Measurements from ENCODE around the gene KIF26B.

Gene KIF26B

DNA sequence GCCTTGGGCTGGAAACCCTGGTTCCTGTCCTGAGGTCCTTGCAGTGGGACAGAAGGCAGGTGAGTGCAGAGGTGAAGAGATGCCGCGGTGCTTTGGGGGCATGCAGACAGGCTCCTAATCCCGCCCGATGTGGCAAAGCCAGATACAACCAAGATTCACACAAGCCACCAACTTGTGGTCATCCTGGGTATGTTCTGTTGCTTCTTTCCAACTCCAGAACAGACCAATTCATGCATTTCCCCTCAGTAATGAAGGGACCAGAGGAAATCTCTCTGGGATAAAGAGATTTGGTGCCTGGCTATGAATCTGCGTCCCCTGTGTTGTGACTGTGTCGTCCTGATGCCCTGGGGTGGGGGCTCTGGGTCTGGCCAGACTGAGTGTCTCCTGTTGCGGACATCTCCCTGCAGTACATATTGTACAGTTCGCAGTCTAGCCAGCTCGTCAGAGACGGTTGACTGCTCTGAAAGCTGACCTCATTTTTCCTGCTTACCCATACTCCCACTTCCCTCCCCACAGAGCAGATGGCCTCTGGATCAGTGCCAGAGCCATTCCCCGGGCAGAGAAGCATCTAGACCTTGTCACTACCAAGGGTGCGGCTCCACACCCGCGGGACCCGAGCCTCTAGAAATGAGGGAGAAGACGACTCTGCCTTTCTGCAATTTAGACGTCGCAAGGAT lies 216.3 kb downstream of the KIF26B start:
- TF ChIP-seq, protein P1, sequence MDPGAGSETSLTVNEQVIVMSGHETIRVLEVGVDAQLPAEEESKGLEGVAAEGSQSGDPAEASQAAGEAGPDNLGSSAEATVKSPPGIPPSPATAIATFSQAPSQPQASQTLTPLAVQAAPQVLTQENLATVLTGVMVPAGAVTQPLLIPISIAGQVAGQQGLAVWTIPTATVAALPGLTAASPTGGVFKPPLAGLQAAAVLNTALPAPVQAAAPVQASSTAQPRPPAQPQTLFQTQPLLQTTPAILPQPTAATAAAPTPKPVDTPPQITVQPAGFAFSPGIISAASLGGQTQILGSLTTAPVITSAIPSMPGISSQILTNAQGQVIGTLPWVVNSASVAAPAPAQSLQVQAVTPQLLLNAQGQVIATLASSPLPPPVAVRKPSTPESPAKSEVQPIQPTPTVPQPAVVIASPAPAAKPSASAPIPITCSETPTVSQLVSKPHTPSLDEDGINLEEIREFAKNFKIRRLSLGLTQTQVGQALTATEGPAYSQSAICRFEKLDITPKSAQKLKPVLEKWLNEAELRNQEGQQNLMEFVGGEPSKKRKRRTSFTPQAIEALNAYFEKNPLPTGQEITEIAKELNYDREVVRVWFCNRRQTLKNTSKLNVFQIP (CRISPR knock-in tag; IDR thresholded peaks at IDR 0.05; ENCODE audit: borderline replicate concordance, low read depth) = no peak
- TF ChIP-seq SNAI2 (CRISPR knock-in tag; IDR thresholded peaks at IDR 0.05) (no peak), ZFP3 (CRISPR knock-in tag; IDR thresholded peaks at IDR 0.05) (no peak), ZC3H10 (CRISPR knock-in tag; IDR thresholded peaks at IDR 0.05) (no peak), ZFP30 (CRISPR knock-in tag; IDR thresholded peaks at IDR 0.05) (no peak), ARNTL (CRISPR knock-in tag; IDR thresholded peaks at IDR 0.05; ENCODE audit: borderline replicate concordance, low read depth) (no peak), ESRRG (CRISPR knock-in tag; IDR thresholded peaks at IDR 0.05) (no peak), PPARA (CRISPR knock-in tag; IDR thresholded peaks at IDR 0.05; ENCODE audit: borderline replicate concordance) (no peak), ISL1 (CRISPR knock-in tag; IDR thresholded peaks at IDR 0.05) (no peak), OSR1 (CRISPR knock-in tag; IDR thresholded peaks at IDR 0.05) (no peak), ZNF8 (CRISPR knock-in tag; IDR thresholded peaks at IDR 0.05) (no peak), CSRNP3 (CRISPR knock-in tag; IDR thresholded peaks at IDR 0.05) (no peak), GLIS3 (CRISPR knock-in tag; IDR thresholded peaks at IDR 0.05) (no peak), CREB5 (CRISPR knock-in tag; IDR thresholded peaks at IDR 0.05; ENCODE audit: low read depth) (no peak)
- TF ChIP-seq, protein P2, sequence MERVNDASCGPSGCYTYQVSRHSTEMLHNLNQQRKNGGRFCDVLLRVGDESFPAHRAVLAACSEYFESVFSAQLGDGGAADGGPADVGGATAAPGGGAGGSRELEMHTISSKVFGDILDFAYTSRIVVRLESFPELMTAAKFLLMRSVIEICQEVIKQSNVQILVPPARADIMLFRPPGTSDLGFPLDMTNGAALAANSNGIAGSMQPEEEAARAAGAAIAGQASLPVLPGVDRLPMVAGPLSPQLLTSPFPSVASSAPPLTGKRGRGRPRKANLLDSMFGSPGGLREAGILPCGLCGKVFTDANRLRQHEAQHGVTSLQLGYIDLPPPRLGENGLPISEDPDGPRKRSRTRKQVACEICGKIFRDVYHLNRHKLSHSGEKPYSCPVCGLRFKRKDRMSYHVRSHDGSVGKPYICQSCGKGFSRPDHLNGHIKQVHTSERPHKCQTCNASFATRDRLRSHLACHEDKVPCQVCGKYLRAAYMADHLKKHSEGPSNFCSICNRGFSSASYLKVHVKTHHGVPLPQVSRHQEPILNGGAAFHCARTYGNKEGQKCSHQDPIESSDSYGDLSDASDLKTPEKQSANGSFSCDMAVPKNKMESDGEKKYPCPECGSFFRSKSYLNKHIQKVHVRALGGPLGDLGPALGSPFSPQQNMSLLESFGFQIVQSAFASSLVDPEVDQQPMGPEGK (CRISPR knock-in tag; IDR thresholded peaks at IDR 0.05; ENCODE audit: borderline replicate concordance) = no peak
- no peak for ATAC-seq

DNA sequence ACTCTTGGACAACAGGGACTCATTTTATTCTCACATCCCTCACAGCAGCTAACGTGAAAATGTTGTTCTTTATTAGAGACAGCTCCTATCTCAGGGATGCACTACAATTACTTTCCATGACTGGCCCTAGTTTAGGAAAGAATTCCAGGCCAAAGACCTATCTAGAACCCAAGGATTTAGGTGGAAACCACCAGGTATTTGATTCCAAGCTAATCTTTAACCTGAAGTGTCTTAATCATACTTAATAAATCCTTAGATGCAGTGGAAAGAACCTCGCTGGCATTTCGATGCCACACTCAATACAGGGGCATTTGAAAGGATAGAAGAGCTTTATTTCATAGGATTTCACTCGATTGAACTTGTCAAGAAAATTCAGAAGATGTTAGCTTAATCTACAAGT lies 218.3 kb downstream of the KIF26B start:
- ATAC-seq = no peak
- TF ChIP-seq PPARA (CRISPR knock-in tag; IDR thresholded peaks at IDR 0.05; ENCODE audit: borderline replicate concordance) (no peak), ARNTL (CRISPR knock-in tag; IDR thresholded peaks at IDR 0.05; ENCODE audit: borderline replicate concordance, low read depth) (no peak), GLIS3 (CRISPR knock-in tag; IDR thresholded peaks at IDR 0.05) (no peak), ZNF8 (CRISPR knock-in tag; IDR thresholded peaks at IDR 0.05) (no peak), BACH2 (CRISPR knock-in tag; IDR thresholded peaks at IDR 0.05; ENCODE audit: borderline replicate concordance) (no peak), TOX (CRISPR knock-in tag; IDR thresholded peaks at IDR 0.05; ENCODE audit: borderline replicate concordance) (no peak), TCF4 (CRISPR knock-in tag; IDR thresholded peaks at IDR 0.05; ENCODE audit: borderline replicate concordance) (no peak), ZFP30 (CRISPR knock-in tag; IDR thresholded peaks at IDR 0.05) (no peak), CSRNP3 (CRISPR knock-in tag; IDR thresholded peaks at IDR 0.05) (no peak), RARB (CRISPR knock-in tag; IDR thresholded peaks at IDR 0.05) (no peak), OSR1 (CRISPR knock-in tag; IDR thresholded peaks at IDR 0.05) (no peak), CREB5 (CRISPR knock-in tag; IDR thresholded peaks at IDR 0.05; ENCODE audit: low read depth) (no peak)
- TF ChIP-seq, protein P1 (CRISPR knock-in tag; IDR thresholded peaks at IDR 0.05; ENCODE audit: borderline replicate concordance, low read depth) = no peak
- TF ChIP-seq, protein P2 (CRISPR knock-in tag; IDR thresholded peaks at IDR 0.05; ENCODE audit: borderline replicate concordance) = no peak

All from SK-N-SH treated with all-trans-retinoic acid at 6 μM for 48 hours (cell line).